ENCODE results near the gene EMP3. TPM values are rescaled to one million over a fixed set of nuclear protein-coding genes. Genes with fewer than 3 reads are reported as not detected.

Gene EMP3
- total RNA-seq, 4 donors from 2014 or later: 2.0 to 23.7 (median 6.0) TPM

Other genes with a start within 250 kb of the EMP3 start
- gene PLA2G4C, start 214.7 kb upstream of the EMP3 start, total RNA-seq: 1 to 10 TPM in 2 of 4 donors, under 1 TPM in 1, not detected in 1; 0.61 to 4.0 (median 1.3) TPM
- 10 to 100 TPM; 25.7 to 44.3 (median 31.1) TPM for gene LIG1, start 155.2 kb upstream of the EMP3 start, total RNA-seq
- 1 to 10 TPM; 2.0 to 4.7 (median 2.7) TPM for gene ZSWIM9, start 154.9 kb upstream of the EMP3 start, total RNA-seq
- 10 to 100 TPM in 3 of 4 donors, 1 to 10 TPM in 1; 9.7 to 21.9 (median 11.3) TPM for gene CARD8, start 69.6 kb upstream of the EMP3 start, total RNA-seq
- gene ZNF114, start 55.5 kb upstream of the EMP3 start, total RNA-seq: not detected
- 1 to 10 TPM; 3.2 to 9.3 (median 6.2) TPM for gene TMEM143, start 38.4 kb downstream of the EMP3 start, total RNA-seq
- not detected for gene SYNGR4, start 38.8 kb downstream of the EMP3 start, total RNA-seq
- 10 to 100 TPM; 63.5 to 87.4 (median 70.2) TPM for gene KDELR1, start 66.0 kb downstream of the EMP3 start, total RNA-seq
- gene GRIN2D, start 68.1 kb downstream of the EMP3 start, total RNA-seq: under 1 TPM; 0.09 to 0.47 (median 0.15) TPM
- gene GRWD1, start 120.4 kb downstream of the EMP3 start, total RNA-seq: 10 to 100 TPM; 33.0 to 43.9 (median 34.6) TPM
- 1 to 10 TPM in 1 of 4 donors, under 1 TPM in 3; 0.57 to 1.3 (median 0.92) TPM for gene KCNJ14, start 130.0 kb downstream of the EMP3 start, total RNA-seq
- 100 to 1,000 TPM in 1 of 4 donors, 10 to 100 TPM in 3; 40.8 to 101 (median 47.8) TPM for gene CYTH2, start 143.8 kb downstream of the EMP3 start, total RNA-seq
- 1 to 10 TPM; 2.1 to 7.8 (median 2.8) TPM for gene LMTK3, start 186.3 kb downstream of the EMP3 start, total RNA-seq
- 100 to 1,000 TPM in 2 of 4 donors, 10 to 100 TPM in 2; 84.8 to 253 (median 150) TPM for gene SULT2B1, start 226.6 kb downstream of the EMP3 start, total RNA-seq